Right atrium auricular region (tissue), 2 donors: ENCODE data around the gene NLRC5. TPM values are rescaled to one million over a fixed set of nuclear protein-coding genes. Genes with fewer than 3 reads are reported as not detected.

Experiments
- DNase-seq: peaks from one replicate; pipeline ENCODE4 v3.0.0-alpha.2; 2019; ENCODE audit warnings: low spot score
- H3K27ac ChIP-seq, 2 donors: fragments of 200-600 bp; sonication (generic); 1 replicate in 1 of 2; 2 replicates in 1 of 2; pipeline ENCODE4 v1.5.1; 2016 to 2019
- H3K27me3 ChIP-seq, 2 donors: fragments of 200-600 bp; sonication (generic); one replicate each; pipeline versions ENCODE4 v1.5.1 to v1.6.0; 2017 to 2019
- H3K36me3 ChIP-seq: fragments of 200-600 bp; sonication (generic); one replicate; pipeline ENCODE4 v1.5.1; 2016
- H3K4me1 ChIP-seq, 2 donors: fragments of 200-600 bp; sonication (generic); one replicate each; pipeline versions ENCODE4 v1.5.1 to v1.6.0; 2017 to 2019
- H3K4me3 ChIP-seq, 2 donors: fragments of 200-600 bp; sonication (generic); 1 replicate in 1 of 2; 2 replicates in 1 of 2; pipeline ENCODE4 v1.5.1; 2017 to 2019; ENCODE audit warnings: mild to moderate bottlenecking in 1 of 2, moderate library complexity in 1 of 2
- H3K9me3 ChIP-seq, 2 donors: fragments of 200-600 bp; sonication (generic); one replicate each; pipeline ENCODE4 v1.5.1; 2019
- total RNA-seq, 2 donors: library from RNA; depleted of rRNA; stranded (reverse); fragments of >200 nt; gene quantifications; one replicate each; pipeline ENCODE4 v1.1.0, GENCODE V29; 2016
- TF ChIP-seq, protein P1 (sequence below), 2 donors: fragments of 200-600 bp; sonication (generic); IDR thresholded peaks; one replicate each; pipeline ENCODE4 v1.5.1; 2019; ENCODE audit warnings: antibody characterized with exemption in 2 of 2

NLRC5 gene
- total RNA-seq, 2 donors from 2014 or later = 8.0 to 9.7 TPM

GRCh38 chr16:56956756-56957155 is 32.6 kb upstream of the NLRC5 start:
- no peaks in the 10 kb centered on the region for H3K9me3 ChIP-seq
- no peak for DNase-seq
- H3K4me1 ChIP-seq = peaks cover 0 to 14% of the 10 kb centered on the region in 2 donors
- H3K27ac ChIP-seq = no peak overlapping the region
- no peak overlapping the region for H3K4me3 ChIP-seq
- no peaks in the 10 kb centered on the region for H3K27me3 ChIP-seq
- TF ChIP-seq, protein P1, sequence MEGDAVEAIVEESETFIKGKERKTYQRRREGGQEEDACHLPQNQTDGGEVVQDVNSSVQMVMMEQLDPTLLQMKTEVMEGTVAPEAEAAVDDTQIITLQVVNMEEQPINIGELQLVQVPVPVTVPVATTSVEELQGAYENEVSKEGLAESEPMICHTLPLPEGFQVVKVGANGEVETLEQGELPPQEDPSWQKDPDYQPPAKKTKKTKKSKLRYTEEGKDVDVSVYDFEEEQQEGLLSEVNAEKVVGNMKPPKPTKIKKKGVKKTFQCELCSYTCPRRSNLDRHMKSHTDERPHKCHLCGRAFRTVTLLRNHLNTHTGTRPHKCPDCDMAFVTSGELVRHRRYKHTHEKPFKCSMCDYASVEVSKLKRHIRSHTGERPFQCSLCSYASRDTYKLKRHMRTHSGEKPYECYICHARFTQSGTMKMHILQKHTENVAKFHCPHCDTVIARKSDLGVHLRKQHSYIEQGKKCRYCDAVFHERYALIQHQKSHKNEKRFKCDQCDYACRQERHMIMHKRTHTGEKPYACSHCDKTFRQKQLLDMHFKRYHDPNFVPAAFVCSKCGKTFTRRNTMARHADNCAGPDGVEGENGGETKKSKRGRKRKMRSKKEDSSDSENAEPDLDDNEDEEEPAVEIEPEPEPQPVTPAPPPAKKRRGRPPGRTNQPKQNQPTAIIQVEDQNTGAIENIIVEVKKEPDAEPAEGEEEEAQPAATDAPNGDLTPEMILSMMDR (IDR thresholded peaks at IDR 0.05) = no peak
- H3K36me3 ChIP-seq = no peaks in the 10 kb centered on the region

DNA sequence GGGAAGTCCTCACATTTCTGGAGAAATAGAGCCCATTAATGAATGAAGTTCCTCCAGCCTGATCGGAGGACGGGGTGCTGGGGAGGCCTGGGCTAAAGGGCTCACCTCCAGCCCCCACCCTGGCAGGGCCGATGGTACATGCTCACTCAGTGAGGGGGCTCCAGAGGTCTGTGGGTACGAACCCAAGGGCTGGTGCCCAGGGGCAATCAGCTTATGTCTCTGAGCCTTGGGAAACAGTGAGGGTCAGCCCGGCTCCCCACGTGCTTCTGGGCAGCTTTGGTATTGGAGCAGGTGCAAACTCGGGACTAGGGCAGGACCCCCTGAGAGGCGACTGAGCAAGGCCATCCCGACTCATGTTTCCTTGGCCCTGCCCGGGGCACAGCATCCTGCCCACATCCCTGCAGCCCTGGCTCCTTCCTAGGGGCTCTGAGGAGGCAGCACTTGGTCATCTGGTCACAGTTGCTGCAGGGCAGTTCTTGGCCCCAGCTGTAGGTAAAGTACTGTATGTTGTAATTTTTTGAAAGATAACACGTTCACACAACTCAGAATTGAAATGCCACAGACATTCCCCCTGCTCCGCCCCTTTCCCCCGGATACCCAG is 28.6 kb upstream of the NLRC5 start:
- DNase-seq = no peak
- peaks cover 0 to 25% of the 10 kb centered on the region in 2 donors for H3K4me1 ChIP-seq

DNA sequence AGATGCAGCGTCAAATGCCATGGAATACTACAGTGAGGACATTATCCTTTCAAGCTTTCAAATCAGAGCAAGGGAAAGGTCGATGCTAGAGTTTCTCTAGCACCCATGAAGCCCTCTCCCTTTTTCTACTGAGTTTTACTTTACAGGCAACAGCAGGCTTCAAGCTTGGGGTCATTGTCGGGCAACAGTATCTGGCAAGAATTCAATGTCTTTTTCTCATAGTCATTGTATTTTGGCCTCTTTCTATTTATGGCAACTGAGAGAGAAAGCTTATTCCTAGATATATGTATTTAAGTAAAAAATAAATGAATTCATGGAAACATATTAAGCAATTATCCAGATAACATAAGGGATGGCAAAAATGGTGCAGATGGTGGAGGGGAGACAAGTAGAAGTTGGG is 28.0 kb upstream of the NLRC5 start:
- DNase-seq = no peak
- H3K4me3 ChIP-seq = no peak overlapping the region
- H3K9me3 ChIP-seq = no peaks in the 10 kb centered on the region
- H3K4me1 ChIP-seq = peaks cover 0 to 28% of the 10 kb centered on the region in 2 donors
- no peaks in the 10 kb centered on the region for H3K27me3 ChIP-seq
- no peak overlapping the region for H3K27ac ChIP-seq
- TF ChIP-seq, protein P1 (IDR thresholded peaks at IDR 0.05) = no peak
- no peaks in the 10 kb centered on the region for H3K36me3 ChIP-seq

More for the DNA sequence above, 28.6 kb upstream of the NLRC5 start:
- no peak overlapping the region for H3K4me3 ChIP-seq
- H3K9me3 ChIP-seq = no peaks in the 10 kb centered on the region
- H3K36me3 ChIP-seq = no peaks in the 10 kb centered on the region
- H3K27me3 ChIP-seq = no peaks in the 10 kb centered on the region
- TF ChIP-seq, protein P1 (IDR thresholded peaks at IDR 0.05) = no peak
- H3K27ac ChIP-seq = no peak overlapping the region

GRCh38 chr16:56961851-56962281 is 27.5 kb upstream of the NLRC5 start, which contains the start of gene CETP:
CETP (plus strand) TSS chr16:56961950; CDS start chr16:56961980, 30 bp downstream.
- H3K9me3 ChIP-seq = no peaks in the 10 kb centered on the region
- no peak for DNase-seq
- H3K4me1 ChIP-seq = peaks cover 0 to 28% of the 10 kb centered on the region in 2 donors
- no peaks in the 10 kb centered on the region for H3K36me3 ChIP-seq
- TF ChIP-seq, protein P1 (IDR thresholded peaks at IDR 0.05) = no peak
- H3K27ac ChIP-seq = no peak within 1 kb of the TSS
- no peaks in the 10 kb centered on the region for H3K27me3 ChIP-seq
- H3K4me3 ChIP-seq = no peak within 1 kb of the TSS

GRCh38 chr16:56964243-56965148 is 24.9 kb upstream of the NLRC5 start:
- no peaks in the 10 kb centered on the region for H3K9me3 ChIP-seq
- no peak overlapping the region for H3K27ac ChIP-seq
- no peaks in the 10 kb centered on the region for H3K27me3 ChIP-seq
- TF ChIP-seq, protein P1 (IDR thresholded peaks at IDR 0.05) = peak; percentile 68 to 87
- peak; percentile 82 for DNase-seq
- H3K36me3 ChIP-seq = no peaks in the 10 kb centered on the region
- H3K4me1 ChIP-seq = peaks cover 0 to 28% of the 10 kb centered on the region in 2 donors
- H3K4me3 ChIP-seq = no peak overlapping the region
